Stimulated activated CD8-positive, alpha-beta memory T cell treated with anti-CD3 and anti-CD28 coated beads, Interleukin-15, amount 100 ng/mL, for 4 hours (primary cell): ENCODE results near the gene SHPK.
"Not testable (repeated sequence)": the region's sequence is repeated elsewhere in the genome, so short reads cannot be mapped to it uniquely, and the experiment has no call there.

ENCODE experiments used
- DNase-seq, 2 donors: peaks; one replicate each; pipeline ENCODE4 v3.0.0-alpha.2; 2020; ENCODE audit warnings: low read depth in 2 of 2

Gene SHPK

GRCh38 chr17:3590231-3590630 is 45.8 kb downstream of the SHPK start:
- no peak for DNase-seq

- no peak for DNase-seq
Observed at GRCh38 chr17:3589784-3590183, 46.3 kb downstream of the SHPK start.

DNA sequence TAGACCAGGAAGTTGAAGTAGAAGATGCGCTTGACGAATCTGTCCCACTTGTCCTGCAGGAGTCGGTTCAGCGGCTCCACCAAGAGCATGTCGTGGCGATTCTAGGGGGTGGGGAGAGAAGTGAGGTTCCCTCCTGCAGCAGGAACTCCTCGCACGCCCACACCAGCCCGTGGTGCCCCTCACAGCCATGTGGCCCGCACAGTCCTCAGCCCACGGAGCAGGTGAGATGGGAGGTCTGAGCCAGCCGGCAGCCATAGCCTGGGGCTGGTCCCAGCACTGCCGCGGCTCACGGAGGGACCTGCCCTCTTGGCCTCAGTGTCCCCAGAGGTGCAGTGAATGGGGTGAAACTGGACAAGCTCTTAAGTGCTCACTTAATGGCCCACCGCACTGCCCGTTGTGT is 50.2 kb downstream of the SHPK start:
- DNase-seq, result no peak

DNA sequence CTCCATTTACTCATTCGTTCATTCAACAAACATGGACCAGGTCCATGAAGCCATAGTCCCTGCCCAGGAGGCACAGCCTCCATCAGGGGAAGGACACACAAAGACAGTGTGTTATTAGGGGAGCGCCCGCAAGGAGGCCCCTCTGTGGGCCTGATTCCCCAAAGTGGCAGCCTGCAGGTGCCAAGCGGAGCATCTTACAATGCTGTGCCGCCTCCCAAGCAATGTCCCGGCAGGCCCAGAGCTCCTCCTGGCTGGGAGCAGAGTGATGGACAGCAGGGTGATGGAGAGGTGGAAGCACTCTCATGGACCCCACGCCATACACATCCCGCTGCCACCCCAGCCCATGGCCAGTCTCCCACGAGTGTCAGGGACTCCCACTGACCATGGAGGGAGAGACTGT is 52.6 kb downstream of the SHPK start:
- no peak for DNase-seq

- no peak for DNase-seq
Observed at GRCh38 chr17:3582915-3583314, 53.1 kb downstream of the SHPK start.

GRCh38 chr17:3578667-3579066 is 57.4 kb downstream of the SHPK start:
- DNase-seq, result not testable (repeated sequence)

GRCh38 chr17:3576970-3577369 is 59.1 kb downstream of the SHPK start:
- DNase-seq, result no peak

DNA sequence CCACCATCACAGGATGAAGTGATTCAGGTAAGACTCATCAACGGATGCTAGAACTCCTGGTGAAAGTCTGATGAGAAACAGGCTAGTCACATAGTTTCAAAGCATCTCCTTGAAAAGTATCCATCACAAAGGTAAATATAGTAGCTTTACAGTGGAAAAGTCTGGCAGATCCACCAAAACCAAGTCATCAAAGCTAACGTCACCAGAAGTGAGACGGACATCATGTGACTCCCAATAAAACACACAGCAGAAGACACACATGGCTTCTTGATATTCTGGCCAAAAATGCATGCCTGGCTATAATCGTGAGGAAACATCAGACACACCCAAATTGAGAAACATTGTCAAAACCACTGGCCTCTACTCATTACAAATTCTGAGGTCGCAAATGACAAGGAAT is 60.5 kb downstream of the SHPK start:
- no peak for DNase-seq

DNA sequence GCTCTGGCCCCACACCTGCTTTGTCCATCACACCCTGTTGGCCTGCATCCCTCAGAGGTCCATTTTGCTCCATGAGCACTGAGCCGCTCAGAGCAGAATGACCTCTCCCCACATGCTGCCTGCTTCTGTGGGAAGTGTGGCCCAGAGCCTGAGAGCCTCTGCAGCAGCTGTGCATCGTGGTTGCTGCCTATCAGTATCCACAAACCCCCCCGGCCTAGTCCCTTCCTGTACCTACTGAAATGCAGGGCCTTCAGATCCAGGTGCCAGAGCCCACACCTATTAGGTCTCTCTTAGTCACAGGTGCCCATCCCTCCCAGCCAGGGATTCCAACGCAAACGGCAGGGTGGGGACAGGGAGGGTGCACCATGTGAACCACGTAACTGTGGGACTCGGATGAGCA is 61.8 kb downstream of the SHPK start:
- no peak for DNase-seq

DNA sequence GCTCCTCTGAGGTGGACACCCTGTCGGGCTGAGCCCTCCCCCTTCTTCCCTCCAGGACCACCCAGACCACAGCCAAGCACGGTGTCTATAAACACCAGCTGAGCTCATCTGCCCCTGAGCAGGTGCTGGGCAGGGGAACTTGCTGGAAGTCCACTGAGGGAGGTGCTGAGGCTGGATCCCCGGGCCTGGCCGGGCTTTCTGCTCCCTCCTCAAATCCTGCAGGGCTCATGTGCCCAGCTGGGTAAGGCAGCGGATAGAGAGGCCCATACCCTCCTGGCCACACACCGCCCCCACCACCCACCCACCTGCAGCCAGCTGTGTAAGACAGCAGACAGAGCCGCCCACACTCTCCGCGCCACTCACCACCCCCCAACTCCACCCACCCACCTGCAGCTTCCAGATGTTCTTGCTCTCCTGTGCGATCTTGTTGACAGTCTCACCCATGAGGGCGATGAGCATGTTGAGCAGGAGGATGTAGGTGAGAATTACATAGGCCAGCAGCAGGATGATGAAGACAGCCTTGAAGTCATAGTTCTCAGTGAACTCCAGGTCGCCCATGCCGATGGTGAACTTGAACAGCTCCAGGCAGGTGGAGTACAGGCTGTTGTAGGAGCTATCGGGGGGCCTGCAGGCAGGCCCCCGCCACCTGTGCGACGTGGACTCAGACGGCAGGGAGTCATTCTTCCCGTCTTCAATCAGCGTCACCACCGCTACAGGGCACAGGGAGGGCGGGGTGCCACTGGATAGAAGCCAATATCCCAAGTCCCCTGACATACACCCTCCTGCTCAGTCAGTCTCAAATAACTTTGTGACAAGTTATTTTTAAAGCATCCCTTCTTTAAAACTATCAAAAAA is 62.6 kb downstream of the SHPK start:
- DNase-seq, result no peak

GRCh38 chr17:3572231-3572630 is 63.8 kb downstream of the SHPK start:
- DNase-seq, result no peak

- no peak for DNase-seq
Observed at GRCh38 chr17:3571043-3571900, 64.8 kb downstream of the SHPK start.

DNA sequence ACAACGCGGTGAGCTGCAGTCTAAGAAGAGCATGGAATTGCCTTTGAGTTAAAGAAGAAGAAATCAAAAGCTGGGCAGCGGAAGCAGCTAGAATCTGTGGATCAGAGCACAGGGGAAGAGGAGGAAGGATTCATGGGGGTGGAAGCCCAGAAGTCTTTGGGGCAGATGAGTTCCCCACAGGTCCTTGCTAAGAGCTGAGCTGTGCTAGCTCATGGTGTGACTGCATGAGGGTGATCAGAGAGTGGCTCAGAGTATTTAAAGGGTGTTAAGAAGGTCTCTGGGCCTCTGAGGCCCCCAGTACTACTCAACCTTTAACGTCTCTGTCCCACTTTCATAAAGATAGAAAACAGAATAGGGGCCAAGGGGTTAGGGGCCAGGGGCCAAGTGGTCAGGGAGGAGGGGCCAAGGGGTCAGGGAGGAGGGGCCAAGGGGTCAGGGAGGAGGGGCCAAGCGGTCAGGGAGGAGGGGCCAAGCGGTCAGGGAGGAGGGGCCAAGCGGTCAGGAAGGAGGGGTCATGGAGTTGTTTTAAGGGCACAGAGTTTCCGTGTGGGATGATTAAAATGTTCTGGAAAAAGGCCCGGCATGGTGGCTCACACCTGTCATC is 66.4 kb downstream of the SHPK start:
- DNase-seq, result no peak

GRCh38 chr17:3566551-3566950 is 69.5 kb downstream of the SHPK start:
- DNase-seq, result no peak

DNA sequence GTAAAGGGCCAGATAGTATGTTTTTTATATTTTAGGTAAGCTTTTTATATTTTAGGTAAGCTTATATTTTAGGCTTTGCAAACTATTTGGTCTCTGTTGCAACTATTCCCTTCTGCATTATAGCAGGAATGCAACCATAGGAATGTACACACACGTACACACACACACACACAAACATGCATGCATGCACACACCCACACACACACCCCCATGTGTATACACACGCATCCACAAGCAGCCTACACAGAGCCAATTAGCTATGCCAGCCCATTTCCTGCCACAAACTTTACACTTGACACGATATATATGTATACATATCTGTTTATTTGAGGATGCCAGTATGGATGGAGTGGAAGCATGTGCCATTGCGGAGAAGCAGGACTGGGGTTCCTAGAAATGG is 70.9 kb downstream of the SHPK start:
- no peak for DNase-seq

GRCh38 chr17:3564241-3564640 is 71.8 kb downstream of the SHPK start:
- DNase-seq, result not testable (repeated sequence)

DNA sequence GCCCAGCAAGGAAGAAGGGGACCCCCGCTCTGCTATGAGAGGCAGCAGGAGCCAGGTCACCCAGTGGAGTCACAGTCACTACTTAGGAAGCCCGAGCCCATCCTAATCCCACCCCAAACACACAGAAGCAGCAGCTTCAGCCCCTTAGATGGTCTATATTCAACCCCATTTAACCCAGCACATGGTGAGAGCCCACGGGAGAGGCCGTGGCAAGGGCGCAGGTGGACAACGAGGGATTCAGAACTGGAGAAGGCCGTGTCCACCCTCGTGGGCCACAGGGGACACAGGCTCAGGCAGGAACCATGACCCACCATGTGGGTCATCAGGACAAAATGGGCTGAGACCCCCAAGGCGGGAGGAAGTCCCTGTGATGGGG is 76.8 kb downstream of the SHPK start:
- no peak for DNase-seq

DNA sequence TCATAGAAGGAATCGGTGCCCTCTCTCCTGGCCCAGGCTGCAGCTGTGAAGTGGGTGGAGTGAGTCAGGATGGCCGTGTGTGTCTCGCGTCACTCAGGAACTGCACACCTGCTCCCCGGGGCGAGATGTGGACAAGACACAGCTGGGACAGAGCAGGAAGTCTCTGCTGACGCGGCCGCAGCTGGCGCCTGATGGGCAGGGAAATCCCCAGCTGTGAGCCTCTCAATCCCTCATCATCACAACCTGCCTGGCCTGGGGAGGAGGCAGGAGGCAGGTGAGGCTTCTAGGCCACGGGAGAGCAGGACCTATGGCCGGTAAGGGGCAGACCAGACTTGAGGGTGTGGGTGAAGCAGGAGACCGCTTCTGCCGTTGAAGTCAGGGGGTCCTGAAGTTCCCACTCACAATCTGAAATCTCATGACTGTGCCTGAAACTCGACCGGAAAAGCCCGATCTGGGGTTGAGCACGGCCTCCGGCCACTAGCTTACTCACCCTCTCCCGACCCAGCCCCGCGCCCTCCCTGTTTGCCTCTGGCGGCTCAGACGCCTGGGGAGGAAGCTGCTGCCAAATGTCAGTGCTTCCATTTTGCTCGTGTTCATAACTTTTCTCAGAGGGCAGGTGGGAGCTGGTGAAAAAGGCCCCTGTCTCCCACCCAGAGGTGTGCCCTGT is 77.3 kb downstream of the SHPK start:
- DNase-seq, result peak in 1 of 2 donors; percentile 9
